T-helper 1 cell treated with Interleukin-12 subunit alpha and Interleukin-12 subunit beta and Interleukin-4 antibody, amounts not matched to agents 30 ng/mL and 1 ng/mL, for 36 hours (primary cell): ENCODE measurements around the gene SLC22A7. TPM values are rescaled to one million over a fixed set of nuclear protein-coding genes. Genes with fewer than 3 reads are reported as not detected.

Source experiments
- intact Hi-C: fragments of 100-400 bp; cut with micrococcal nuclease; formaldehyde crosslinking; loops from one replicate; pipeline ENCODE4 v1.15.1; 2024
- total RNA-seq: library from RNA; stranded (reverse); gene quantifications from 2 replicates; pipeline ENCODE4 v1.2.3, GENCODE V29; 2022

Gene SLC22A7
- total RNA-seq, 1 donor from 2014 or later = not detected

DNA sequence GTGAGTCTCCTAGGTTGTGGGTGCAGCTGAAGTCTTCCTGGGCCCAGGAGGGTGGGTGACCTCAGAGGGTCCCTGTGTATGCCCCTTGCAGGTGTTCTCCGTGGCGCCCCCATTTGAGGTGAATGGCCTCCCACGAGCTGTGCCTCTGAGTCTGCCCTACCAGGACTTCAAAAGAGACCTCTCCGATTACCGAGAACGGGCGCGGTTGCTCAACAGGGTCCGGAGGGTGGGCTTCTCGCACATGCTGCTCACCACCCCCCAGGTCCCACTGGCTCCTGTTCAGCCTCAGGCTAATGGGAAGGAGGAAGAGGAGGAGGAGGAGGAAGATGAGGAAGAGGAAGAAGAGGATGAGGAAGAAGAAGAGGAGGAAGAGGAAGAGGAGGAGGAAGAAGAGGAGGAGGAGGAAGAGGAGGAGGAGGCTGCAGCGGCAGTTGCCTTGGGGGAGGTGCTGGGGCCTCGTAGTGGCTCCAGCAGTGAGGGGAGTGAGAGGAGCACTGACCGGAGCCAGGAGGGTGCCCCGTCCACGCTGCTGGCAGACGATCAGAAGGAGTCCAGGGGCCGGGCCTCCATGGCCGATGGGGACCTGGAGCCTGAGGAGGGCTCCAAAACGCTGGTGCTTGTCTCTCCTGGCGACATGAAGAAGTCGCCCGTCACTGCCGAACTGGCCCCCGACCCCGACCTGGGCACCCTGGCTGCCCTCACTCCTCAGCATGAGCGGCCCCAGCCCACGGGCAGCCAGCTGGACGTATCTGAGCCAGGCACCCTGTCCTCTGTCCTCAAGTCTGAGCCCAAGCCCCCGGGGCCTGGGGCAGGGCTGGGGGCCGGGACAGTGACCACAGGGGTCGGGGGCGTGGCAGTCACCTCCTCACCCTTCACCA is 15.2 kb upstream of the SLC22A7 start:
- intact Hi-C loops = no loop called here

DNA sequence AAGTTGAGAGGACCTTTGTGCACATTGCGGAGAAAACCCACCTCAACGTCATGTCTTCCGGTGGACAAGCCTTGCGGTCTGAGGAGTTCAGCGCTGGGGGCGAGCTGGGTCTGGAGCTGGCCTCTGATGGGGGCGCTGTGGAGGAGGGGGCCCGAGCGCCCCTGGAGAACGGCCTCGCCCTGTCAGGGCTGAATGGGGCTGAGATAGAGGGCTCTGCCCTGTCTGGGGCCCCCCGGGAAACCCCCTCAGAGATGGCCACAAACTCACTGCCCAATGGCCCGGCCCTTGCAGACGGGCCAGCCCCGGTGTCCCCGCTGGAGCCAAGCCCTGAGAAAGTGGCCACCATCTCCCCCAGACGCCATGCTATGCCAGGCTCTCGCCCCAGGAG is 14.6 kb upstream of the SLC22A7 start:
- intact Hi-C loops = no loop called here

DNA sequence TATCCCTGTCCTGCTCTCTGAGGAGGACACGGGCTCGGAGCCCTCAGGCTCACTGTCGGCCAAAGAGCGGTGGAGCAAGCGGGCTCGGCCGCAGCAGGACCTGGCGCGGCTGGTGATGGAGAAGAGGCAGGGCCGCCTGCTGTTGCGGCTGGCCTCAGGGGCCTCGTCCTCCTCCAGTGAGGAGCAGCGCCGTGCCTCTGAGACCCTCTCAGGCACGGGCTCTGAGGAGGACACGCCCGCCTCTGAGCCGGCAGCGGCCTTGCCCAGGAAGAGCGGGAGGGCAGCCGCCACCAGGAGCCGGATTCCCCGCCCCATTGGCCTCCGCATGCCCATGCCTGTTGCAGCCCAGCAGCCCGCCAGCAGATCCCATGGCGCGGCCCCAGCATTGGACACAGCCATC is 14.2 kb upstream of the SLC22A7 start:
- intact Hi-C loops = no loop called here

DNA sequence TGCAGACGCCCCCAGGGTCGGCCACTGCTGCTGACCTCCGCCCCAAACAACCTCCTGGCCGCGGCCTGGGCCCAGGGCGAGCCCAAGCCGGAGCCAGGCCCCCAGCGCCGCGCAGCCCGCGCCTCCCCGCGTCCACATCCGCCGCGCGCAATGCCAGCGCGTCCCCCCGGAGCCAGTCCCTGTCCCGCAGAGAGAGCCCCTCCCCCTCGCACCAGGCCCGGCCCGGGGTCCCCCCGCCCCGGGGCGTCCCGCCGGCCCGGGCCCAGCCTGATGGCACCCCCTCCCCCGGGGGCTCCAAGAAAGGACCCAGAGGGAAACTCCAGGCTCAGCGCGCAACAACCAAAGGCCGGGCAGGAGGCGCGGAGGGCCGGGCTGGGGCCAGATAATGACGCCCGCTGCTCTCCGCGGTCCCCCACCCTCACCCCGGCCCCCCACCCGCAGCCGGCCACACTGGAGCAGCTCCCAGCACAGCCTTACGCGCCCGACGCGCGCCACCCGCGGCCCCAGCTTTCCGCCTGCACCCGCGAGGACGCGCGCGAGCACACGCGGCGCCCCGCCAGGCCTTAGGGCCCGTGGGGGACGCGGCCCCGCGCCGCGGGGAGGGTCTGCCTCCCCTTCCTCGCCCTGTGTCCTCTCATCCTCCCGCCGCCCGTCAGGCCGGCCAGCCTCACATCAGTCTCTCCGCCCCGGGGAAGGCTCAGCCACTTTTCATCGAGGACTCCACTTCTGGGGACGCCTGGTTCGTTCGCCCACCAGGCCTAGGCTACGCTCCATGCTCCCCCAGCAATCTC is 12.9 kb upstream of the SLC22A7 start:
- intact Hi-C loops = no loop called here

DNA sequence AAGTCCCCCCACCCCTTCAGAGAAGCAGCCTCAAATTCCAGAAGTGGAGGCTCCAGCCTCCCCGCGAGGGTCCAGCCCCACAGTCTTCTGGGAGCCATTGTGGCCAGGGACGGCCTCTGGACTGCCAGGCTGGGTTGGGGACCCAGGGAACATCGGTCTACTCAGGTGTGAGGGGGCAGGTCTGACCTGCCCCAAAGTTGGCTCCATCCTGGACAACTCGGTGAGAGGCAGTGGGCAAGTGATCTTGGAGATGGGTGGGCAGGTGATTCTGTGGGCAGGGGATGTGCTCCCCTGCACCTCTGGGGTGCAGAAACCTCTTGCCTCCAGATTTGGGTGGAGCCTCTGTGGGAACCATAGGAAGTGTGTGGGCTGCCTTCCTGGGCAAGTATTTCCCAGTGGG is 12.2 kb upstream of the SLC22A7 start:
- intact Hi-C loops = no loop called here

DNA sequence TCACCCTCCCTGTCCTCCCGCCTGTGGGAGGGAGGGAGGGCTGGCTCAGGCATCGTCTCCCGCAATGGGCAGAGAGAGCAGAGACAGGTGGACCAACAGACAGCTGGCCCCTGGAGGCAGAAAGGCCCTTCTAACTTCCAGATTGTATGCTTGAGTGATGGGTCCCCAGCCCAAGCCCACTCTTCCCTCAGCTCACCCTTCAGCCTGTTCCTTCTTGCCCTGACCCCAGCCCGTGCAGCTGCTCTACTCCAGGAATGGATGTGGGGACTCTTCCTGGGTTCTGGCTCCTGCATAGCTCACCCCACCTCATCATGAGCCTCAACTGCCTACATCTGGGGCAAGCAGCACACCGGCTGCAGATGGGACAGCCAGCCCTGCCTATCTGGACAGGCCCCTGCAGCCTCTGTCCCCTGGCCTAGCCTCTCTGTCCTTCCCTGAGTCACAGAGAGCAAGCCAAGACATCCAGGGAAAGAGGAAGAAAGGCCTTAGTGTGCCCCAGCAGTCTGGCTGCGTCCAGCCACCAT is 11.5 kb upstream of the SLC22A7 start:
- intact Hi-C loops = no loop called here

DNA sequence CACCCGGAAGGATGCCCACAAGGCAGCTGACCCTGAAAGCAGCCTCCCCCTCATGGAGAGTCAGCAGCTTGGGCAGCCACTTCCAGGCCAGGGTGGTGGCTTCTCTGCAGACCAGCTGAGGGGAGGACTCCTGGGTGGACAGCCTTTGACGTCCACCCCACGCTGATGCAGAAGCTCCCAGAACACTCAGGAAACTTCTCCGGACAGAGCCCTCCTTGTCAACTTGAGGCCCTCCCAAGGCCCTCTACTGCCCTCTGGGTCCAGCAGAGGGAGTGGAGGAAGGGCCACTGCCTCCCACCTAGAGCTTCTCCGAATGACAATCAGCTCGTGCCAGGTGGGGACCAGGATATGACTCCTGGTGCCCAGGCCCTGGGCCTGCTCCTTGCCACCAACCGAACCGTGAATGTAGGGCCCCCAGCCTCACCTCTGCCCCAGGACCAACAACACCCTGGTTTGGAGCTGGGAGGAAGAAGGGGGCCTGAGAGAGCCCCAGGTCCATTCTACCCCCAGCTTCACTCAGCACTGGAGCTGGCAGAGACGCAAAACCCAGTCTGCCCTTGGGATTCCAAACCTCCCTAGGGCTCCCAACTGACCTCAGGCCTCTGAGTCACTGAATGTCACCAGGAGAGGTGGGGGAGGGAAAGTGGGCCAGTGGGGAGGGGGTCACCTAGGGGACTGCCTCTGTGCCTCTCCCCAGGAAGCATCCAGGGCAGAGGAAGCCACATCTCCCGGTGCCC is 10.9 kb upstream of the SLC22A7 start:
- intact Hi-C loops = no loop called here

DNA sequence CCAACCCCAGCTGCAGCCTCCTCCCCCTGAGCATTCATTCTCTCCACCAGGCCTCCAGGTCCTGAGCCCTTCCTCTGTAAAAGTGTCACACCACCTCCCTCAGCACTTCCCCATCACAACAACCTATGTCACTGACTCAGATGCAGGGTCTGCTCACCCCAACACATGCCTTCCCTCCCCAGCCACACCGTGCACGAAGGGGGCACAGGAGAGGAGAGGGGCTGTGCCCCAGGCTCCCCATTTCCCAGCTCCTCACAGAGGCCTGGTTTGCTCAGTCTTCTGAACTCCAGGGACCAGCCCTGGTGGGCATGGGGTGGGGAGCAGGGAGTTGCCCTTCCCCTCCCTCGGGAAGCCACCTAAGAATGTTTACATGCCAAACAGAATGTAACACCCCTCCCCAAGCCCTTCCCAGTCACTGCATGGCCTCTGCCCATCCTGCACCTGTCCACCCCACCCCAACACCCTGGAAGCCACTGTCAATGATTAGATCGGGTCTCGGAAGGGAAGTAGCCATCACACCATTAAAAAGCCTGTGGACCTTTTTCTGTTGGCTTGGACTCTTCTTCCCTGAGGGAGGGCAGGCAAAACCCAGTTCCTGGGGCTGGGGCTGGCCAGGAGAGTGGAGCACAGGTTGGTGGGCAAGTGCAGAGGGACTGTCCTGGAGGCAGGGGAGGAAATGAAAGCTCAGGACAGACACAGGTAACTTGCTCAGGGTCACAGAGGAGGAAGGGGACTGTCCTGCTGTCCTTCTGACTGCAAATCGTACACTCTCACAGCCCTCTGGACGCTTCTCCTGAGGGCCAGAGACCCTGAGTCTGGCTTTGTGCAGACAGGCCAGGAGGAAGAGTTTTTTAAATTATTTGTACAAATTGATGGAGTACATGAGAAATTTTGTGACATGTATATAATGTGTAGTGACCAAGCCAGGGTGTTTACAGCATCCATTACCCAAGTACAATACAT is 10.1 kb upstream of the SLC22A7 start:
- intact Hi-C loops = no loop called here

DNA sequence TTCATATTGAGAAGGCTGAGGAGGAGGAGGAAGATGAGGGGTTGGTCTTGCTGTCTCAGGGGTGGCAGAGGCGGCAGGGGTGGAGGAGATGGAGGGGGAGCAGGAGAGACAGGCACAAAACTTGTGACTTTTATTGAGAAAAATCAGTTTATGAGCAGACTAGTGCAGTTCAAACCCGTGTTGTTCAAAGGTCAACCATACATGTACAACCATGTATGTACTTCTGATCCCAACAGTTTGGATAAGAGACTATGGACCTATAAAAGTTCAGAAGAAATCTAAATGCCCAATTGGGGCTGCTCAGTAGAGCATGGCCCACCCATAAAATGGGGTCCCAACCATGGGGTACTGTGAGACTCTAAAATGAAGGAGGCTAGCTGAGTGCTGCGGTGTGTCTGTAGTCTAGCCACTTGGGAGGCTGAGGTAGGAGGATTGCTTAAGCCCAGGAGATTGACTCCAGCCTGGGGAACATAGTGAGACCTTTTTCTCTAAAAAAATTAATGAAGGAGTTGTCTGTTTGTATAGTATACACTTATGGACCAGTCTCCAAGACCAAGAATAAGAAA is 7.6 kb upstream of the SLC22A7 start:
- intact Hi-C loops = no loop called here

DNA sequence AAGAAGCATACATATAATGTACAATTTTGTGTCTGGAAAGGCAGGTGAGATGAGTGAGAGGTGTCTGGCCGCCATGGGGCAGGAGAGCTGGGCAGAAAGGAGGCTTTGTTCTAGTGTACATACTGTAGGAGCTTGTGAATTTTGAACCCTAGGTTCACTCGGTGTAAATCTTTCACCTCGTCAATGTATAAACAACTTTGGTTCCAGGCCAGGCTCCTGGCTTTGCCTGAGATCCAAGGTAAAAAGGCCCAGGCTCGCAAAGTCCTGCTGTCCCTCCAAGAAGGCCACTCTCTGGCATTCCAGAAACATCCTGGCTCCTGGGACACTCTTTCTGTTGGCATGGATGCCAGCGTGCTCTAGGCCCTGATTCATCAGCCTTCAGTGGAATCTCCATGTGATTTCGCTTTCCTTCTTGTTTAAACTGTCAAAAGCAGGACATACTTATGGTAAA is 7.1 kb upstream of the SLC22A7 start:
- intact Hi-C loops = no loop called here

DNA sequence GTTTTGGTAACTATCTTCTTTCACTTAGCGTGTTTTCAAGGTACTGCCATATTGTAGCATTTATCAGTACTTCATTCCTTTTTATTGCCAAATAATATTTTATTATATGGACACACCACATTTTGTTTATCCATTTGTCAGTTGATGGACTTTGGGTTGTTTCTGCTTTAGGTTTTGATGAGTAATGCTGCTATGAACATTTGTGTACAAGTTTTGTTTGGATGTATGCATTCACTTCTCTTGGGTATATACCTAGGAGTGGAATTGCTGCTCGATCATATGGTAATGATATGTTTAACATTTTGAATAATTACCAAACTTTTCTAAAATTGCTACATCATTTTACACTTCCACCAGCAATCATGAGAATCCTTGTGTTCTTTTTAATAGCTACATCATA is 6.4 kb upstream of the SLC22A7 start:
- intact Hi-C loops = no loop called here

DNA sequence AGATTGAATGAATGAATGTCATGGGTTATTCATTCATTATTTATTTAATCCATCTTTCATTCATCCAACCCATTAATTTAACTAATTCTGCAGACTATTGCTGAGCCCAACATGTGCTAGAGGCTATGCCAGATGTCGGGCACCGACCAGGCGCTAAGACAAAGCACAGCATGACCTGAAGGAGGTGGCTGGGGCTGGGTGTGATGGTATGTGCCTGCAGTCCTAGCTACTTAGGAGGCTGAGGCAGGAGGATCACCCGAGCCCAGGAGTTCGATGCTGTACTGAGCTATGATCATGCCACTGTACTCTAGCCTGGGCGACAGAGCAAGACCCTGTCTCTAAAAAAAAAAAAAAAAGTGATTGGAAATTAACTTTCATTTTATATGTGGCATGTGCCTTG is 5.7 kb upstream of the SLC22A7 start:
- intact Hi-C loops = no loop called here

DNA sequence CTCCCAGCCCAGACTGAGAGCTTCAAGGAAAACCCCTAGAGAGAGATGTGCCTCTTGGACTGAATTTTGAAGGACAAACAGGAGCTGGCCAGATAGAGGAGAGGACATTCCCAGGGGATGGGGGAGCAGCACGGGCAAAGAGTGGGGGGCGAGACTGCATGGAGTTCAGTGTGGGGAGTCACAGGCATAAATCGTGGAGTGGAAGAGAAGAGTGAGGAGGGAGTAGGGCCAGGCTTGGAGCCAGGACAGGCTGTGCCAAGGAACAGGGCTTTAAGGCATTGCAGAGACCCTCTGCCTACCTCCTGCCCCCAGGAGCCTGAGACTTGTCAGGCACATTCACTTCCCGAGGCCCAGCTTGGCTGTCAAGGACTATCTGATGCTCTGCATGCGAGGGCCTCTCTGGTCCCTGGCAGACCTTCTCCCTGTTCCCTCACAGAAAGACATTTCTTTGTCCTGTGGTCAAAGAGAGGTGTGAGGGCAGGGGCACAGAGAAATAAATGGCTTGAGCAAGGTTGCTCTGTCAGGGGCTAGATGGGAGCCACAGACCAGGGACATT is 5.2 kb upstream of the SLC22A7 start:
- intact Hi-C loops = no loop called here

DNA sequence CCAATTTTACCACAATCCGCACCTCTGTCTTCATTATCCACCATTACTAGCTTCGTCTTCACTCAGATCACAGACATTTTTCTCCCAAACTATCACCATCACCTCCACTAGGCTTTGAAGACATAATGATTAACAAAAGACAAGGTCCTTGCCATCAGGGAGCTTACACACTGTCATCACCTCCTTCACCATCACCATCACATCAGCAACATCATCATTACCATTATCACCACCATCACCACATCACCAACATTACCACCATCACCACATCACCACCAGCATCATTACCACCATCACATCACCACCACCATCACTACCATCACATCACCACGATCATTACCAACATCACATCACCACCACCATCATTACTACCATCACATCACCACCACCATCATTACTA is 4.4 kb upstream of the SLC22A7 start:
- intact Hi-C loops = no loop called here

DNA sequence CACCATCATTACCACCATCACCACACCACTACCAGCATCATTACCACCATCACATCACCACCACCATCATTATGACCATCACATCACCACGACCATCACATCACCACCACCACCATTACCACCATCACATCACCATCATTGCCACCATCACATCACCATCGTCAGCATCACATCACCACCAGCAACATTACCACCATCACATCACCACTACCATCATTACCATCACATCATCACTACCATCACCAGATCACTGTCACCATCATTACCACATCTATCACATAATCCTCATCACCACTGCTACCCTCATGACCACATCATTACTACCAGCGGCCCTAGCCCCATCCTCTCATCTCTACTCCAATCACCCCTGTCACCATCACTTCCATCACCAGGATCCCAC is 3.5 kb upstream of the SLC22A7 start:
- intact Hi-C loops = no loop called here

DNA sequence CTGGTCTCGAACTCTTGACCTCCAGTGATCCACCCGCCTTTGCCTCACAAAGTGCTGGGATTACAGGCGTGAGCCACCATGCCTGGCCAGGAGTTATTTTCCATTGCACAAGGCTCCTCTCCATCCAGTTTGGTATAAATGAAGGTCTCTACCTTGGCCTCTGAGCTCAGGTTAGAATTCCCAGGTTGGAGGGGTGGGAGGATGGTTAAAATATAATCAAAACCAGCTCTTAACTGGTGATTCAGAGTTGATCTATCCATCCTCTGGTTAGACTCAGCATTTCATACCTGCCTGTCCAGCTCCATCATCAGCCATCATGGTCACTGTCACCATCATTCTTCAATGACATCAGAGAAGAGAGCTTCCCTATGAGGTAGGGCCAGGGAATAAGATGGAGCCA is 2.6 kb upstream of the SLC22A7 start:
- intact Hi-C loops = no loop called here

DNA sequence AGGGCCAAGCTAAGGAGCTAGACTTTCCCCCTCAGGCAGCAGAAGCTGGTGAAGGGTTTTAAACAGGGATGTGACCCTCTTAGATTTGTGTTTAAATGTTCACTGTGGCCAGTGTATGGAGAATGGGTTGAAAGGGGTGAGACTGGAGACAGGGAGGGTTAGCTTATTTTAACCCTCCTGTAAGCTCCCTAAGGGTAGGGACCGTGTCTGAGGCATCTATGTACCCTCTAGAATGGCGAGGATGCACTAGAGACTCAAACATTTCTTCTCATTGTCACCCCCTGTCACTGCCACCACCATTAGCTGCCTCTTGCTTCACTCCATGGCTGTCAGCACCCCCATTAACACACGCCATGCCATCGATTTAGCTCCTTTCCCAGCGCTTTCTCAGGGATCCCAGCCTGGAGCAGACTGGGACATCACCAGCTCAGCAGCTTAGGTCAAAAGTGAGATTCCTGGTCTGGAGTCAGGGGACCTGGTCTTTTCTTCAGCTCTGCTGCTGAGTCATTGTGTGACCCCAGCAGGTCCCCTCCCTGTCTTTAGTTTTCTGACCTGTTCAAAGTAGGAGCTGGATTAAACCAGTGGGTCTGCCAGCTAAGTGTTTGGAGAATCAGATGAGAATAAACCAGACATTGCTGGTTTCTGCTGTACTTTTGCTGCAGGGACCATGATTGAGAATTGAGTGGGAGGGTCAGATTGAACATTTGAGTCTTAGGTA is 1.1 kb upstream of the SLC22A7 start:
- intact Hi-C loops = no loop called here

DNA sequence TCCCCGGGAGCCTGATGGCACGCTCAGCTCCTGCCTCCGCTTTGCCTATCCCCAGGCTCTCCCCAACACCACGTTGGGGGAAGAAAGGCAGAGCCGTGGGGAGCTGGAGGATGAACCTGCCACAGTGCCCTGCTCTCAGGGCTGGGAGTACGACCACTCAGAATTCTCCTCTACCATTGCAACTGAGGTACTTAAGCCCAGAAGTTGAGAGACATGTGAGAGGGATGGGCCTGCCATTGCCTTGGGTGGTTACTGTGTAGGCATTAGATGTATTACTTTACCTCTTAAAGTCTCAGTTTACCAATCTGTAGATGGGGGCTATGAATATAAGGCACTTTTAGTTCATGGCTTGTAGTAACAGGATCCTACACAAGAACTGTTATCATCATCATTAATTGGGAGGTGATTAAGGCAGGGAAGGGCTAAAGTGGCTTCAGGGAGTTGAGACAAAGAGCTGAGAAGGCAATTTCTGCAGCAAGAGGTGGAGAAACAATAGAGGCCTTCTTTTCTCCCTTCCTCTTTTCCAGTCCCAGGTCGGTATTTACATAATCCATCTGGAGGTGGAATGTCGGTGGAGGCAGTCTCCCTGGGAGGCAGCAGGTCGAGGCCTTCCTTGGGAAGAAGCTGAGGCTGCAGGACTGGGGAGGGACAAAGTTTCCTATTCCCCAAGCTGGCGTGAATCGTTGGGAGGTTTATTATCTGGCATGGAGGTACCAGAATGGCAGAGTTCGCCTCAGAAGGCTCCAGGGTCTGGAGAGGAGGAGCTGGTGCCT is 691 bp downstream of the SLC22A7 start:
- intact Hi-C loops = no loop called here
